ENCODE data around the gene CKAP2L. TPM values are rescaled to one million over a fixed set of nuclear protein-coding genes. Genes with fewer than 3 reads are reported as not detected.

The CKAP2L gene
- total and polyA plus RNA-seq, 2 donors (not counting 1 experiment from before 2014, with no cell fraction given) = 3.0 to 4.4 TPM

GRCh38 chr2:112727276-112728028 lies 37.0 kb downstream of the CKAP2L start:
- H4K20me1 ChIP-seq (ENCODE audit: control insufficient read depth, extremely low read depth, insufficient read depth, low read length) = no peaks in the 10 kb centered on the region
- no peak for DNase-seq (ENCODE audit: low read depth in 2 of 2)
- no peak overlapping the region for H2AFZ ChIP-seq (ENCODE audit: low read length)
- H3K9me3 ChIP-seq (ENCODE audit: control insufficient read depth, insufficient read depth, low read depth, low read length) = no peaks in the 10 kb centered on the region
- no peak overlapping the region for H3K4me3 ChIP-seq (replicated peaks in 1 of 4; ENCODE audit: control extremely low read depth in 1 of 4, insufficient read depth in 1 of 4, low read depth in 3 of 4, low read length in 4 of 4)
- H3K4me2 ChIP-seq (ENCODE audit: extremely low read depth, insufficient read depth, low read length) = no peak overlapping the region
- peaks cover 2% of the 10 kb centered on the region for H3K4me1 ChIP-seq (ENCODE audit: control insufficient read depth, extremely low read depth, insufficient read depth, low read length)
- H3K9ac ChIP-seq (ENCODE audit: insufficient read depth, low read length) = no peak overlapping the region
- no peak overlapping the region for H3K27ac ChIP-seq (ENCODE audit: insufficient read depth, low read length)
- no peaks in the 10 kb centered on the region for H3K27me3 ChIP-seq (ENCODE audit: control insufficient read depth, insufficient read depth, low read length)
- no peaks in the 10 kb centered on the region for H3K36me3 ChIP-seq (ENCODE audit: control insufficient read depth, insufficient read depth, low read length)
- no peak for TF ChIP-seq CTCF (conservative IDR thresholded peaks at IDR 0.05 in 1 of 2, IDR thresholded peaks at IDR 0.05 in 1 of 2; ENCODE audit: low read depth in 1 of 2, low read length in 2 of 2)
- no peak for TF ChIP-seq EZH2 (IDR thresholded peaks at IDR 0.05; ENCODE audit: low read length, missing control alignments)
- H3K79me2 ChIP-seq (ENCODE audit: control insufficient read depth, insufficient read depth, low read length) = no peaks in the 10 kb centered on the region

DNA sequence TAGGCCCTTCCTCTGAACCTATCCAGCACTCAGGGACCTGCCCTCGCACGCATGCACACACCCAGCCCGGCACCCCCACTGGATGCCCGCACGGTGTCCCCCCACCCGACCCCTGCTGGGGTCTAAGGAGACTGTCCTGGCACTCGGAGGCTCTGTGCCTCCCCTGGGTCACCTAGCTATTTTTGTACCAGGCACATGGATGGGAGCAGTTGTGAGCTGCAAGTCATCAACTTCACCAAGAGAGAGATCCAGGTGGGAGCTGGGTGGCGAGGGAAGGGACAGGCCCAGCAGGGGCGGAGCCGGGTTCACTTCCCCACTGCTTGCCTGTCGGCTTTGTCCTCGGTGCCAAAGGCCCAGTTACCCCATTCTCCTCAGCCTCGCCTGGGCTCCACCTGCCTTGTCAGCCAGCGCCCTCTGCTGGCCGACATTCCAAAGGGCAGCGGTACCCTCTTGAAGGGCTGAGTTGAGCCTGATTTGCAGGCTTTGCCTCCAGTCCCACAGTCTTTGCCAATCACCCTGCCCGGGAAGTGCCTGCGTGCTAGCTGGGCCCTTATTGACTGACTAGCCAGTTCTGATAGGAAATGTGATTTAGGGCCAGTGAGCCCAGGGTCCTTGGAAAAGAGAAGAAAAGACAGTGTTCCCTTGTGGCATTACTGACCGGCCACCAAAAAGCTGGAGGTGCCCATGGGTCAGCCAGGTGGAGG lies 37.8 kb downstream of the CKAP2L start:
- no peak overlapping the region for H3K4me3 ChIP-seq (replicated peaks in 1 of 4; ENCODE audit: control extremely low read depth in 1 of 4, insufficient read depth in 1 of 4, low read depth in 3 of 4, low read length in 4 of 4)
- H3K9ac ChIP-seq (ENCODE audit: insufficient read depth, low read length) = peak overlapping the region; percentile 9
- H3K4me2 ChIP-seq (ENCODE audit: extremely low read depth, insufficient read depth, low read length) = no peak overlapping the region
- DNase-seq (ENCODE audit: low read depth in 2 of 2) = peak; percentile 79 to 90
- peak overlapping the region; percentile 74 for H2AFZ ChIP-seq (ENCODE audit: low read length)
- peaks cover 2% of the 10 kb centered on the region for H3K4me1 ChIP-seq (ENCODE audit: control insufficient read depth, extremely low read depth, insufficient read depth, low read length)
- TF ChIP-seq EZH2 (IDR thresholded peaks at IDR 0.05; ENCODE audit: low read length, missing control alignments) (no peak), CTCF (conservative IDR thresholded peaks at IDR 0.05 in 1 of 2, IDR thresholded peaks at IDR 0.05 in 1 of 2; ENCODE audit: low read depth in 1 of 2, low read length in 2 of 2) (peak; percentile 90 to 96)
- no peaks in the 10 kb centered on the region for H3K36me3 ChIP-seq (ENCODE audit: control insufficient read depth, insufficient read depth, low read length)
- no peaks in the 10 kb centered on the region for H4K20me1 ChIP-seq (ENCODE audit: control insufficient read depth, extremely low read depth, insufficient read depth, low read length)
- no peaks in the 10 kb centered on the region for H3K9me3 ChIP-seq (ENCODE audit: control insufficient read depth, insufficient read depth, low read depth, low read length)
- no peak overlapping the region for H3K27ac ChIP-seq (ENCODE audit: insufficient read depth, low read length)
- H3K79me2 ChIP-seq (ENCODE audit: control insufficient read depth, insufficient read depth, low read length) = no peaks in the 10 kb centered on the region
- no peaks in the 10 kb centered on the region for H3K27me3 ChIP-seq (ENCODE audit: control insufficient read depth, insufficient read depth, low read length)

- H3K79me2 ChIP-seq (ENCODE audit: control insufficient read depth, insufficient read depth, low read length) = no peaks in the 10 kb centered on the region
- no peak overlapping the region for H3K27ac ChIP-seq (ENCODE audit: insufficient read depth, low read length)
- no peak overlapping the region for H3K4me2 ChIP-seq (ENCODE audit: extremely low read depth, insufficient read depth, low read length)
- no peaks in the 10 kb centered on the region for H3K36me3 ChIP-seq (ENCODE audit: control insufficient read depth, insufficient read depth, low read length)
- H3K4me1 ChIP-seq (ENCODE audit: control insufficient read depth, extremely low read depth, insufficient read depth, low read length) = peaks cover 2% of the 10 kb centered on the region
- TF ChIP-seq CTCF (conservative IDR thresholded peaks at IDR 0.05 in 1 of 2, IDR thresholded peaks at IDR 0.05 in 1 of 2; ENCODE audit: low read depth in 1 of 2, low read length in 2 of 2) (no peak), EZH2 (IDR thresholded peaks at IDR 0.05; ENCODE audit: low read length, missing control alignments) (no peak)
- no peaks in the 10 kb centered on the region for H3K27me3 ChIP-seq (ENCODE audit: control insufficient read depth, insufficient read depth, low read length)
- no peak overlapping the region for H3K9ac ChIP-seq (ENCODE audit: insufficient read depth, low read length)
- no peak overlapping the region for H2AFZ ChIP-seq (ENCODE audit: low read length)
- H3K9me3 ChIP-seq (ENCODE audit: control insufficient read depth, insufficient read depth, low read depth, low read length) = no peaks in the 10 kb centered on the region
- no peak for DNase-seq (ENCODE audit: low read depth in 2 of 2)
- no peaks in the 10 kb centered on the region for H4K20me1 ChIP-seq (ENCODE audit: control insufficient read depth, extremely low read depth, insufficient read depth, low read length)
- H3K4me3 ChIP-seq (replicated peaks in 1 of 4; ENCODE audit: control extremely low read depth in 1 of 4, insufficient read depth in 1 of 4, low read depth in 3 of 4, low read length in 4 of 4) = no peak overlapping the region
These were observed 38.6 kb downstream of the CKAP2L start for GRCh38 chr2:112725545-112726457.
